Lower leg skin (tissue), 4 donors: ENCODE data around the gene PSKH1. TPM values are rescaled to one million over a fixed set of nuclear protein-coding genes. Genes with fewer than 3 reads are reported as not detected.

Experiments used
- DNase-seq, 2 donors: peaks; one replicate each; pipeline ENCODE4 v3.0.0-alpha.2; 2019; ENCODE audit warnings: low spot score in 2 of 2
- H3K4me3 ChIP-seq: fragments of 200-600 bp; sonication (generic); 2 replicates; pipeline ENCODE4 v1.5.1; 2017; ENCODE audit warnings: mild to moderate bottlenecking, low read depth; ENCODE audit not compliant: poor library complexity, severe bottlenecking
- POLR2A ChIP-seq, 2 donors: fragments of 450-650 bp; IDR thresholded peaks; one replicate each; pipeline ENCODE4 v1.6.1; 2016 to 2017; ENCODE audit warnings: antibody characterized with exemption in 2 of 2, mild to moderate bottlenecking in 1 of 2, moderate library complexity in 1 of 2
- WGBS, 2 donors: methylation state at CpG; one replicate each; pipeline ENCODE4 v1.1.5; 2018; 5-methylcytosine and 5-hydroxymethylcytosine counted together
- intact Hi-C: fragments of 100-400 bp; cut with DNase I; formaldehyde crosslinking; loops from one replicate; pipeline ENCODE4 v1.15.0; 2023; ENCODE audit warnings: low total_unique reads
- total RNA-seq, 4 donors: library from RNA; depleted of rRNA; stranded (reverse); fragments of >200 nt; gene quantifications; one replicate each; pipeline ENCODE4 v1.1.0, GENCODE V29; 2016
- TF ChIP-seq, protein P1 (sequence below), 3 donors: fragments of 450-650 bp; IDR thresholded peaks; one replicate each; pipeline ENCODE4 v1.5.1; 2016; ENCODE audit warnings: antibody characterized with exemption in 3 of 3, mild to moderate bottlenecking in 3 of 3, moderate library complexity in 2 of 3

PSKH1 gene
- total RNA-seq, 4 donors from 2014 or later = 11.1 to 17.9 (median 14.4) TPM

DNA sequence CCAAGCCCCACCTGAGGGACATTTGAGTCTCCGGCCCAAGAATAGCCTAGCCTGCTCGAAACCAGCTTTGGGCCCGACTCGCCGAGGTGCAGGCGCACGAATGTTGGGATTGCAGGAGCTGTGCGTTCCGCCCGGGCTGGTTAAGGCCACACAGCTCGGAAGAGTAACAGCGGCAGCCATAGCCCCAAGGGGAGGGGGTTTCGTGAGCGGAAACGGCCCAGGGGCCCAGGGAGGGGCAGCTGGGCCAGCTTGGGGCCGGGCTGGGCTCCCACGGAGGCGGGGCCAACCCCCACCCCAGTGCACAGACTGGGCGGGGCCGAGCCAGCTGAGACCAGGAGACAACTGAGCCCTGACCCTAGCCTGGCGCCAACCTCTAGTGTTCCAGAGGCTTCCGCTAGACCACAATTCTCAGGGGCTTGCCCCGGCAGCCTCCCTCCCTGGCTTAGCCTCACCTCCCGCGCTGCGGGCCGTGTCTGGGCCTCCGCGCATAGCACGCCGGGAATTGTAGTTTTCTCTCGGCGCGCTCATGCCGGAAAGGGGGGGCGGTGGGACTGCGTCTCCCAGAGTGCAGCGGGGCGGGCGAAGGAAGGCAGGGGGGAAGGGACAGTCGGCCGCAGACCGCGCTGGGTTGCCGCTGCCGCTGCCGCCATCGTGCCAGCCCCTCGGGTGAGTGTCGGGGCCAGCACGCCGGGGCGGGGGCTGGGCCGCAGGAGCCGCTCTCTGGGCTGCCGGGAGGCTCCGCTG, 46.6 kb upstream of the PSKH1 start, which contains the start of gene NUTF2:
TSS of gene NUTF2 (plus strand) at position 614 of the 744 bp plus-strand sequence. CDS start 18,198 bp downstream, outside the sequence.
- WGBS, 2 donors = 0 to 1% methylated on average over 31 to 52 of the region's 57 CpGs
- peak; percentile 95 to 99 for DNase-seq
- TF ChIP-seq, protein P1, sequence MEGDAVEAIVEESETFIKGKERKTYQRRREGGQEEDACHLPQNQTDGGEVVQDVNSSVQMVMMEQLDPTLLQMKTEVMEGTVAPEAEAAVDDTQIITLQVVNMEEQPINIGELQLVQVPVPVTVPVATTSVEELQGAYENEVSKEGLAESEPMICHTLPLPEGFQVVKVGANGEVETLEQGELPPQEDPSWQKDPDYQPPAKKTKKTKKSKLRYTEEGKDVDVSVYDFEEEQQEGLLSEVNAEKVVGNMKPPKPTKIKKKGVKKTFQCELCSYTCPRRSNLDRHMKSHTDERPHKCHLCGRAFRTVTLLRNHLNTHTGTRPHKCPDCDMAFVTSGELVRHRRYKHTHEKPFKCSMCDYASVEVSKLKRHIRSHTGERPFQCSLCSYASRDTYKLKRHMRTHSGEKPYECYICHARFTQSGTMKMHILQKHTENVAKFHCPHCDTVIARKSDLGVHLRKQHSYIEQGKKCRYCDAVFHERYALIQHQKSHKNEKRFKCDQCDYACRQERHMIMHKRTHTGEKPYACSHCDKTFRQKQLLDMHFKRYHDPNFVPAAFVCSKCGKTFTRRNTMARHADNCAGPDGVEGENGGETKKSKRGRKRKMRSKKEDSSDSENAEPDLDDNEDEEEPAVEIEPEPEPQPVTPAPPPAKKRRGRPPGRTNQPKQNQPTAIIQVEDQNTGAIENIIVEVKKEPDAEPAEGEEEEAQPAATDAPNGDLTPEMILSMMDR (IDR thresholded peaks at IDR 0.05) = peak in 1 of 3 donors; percentile 85
- TF ChIP-seq POLR2A (IDR thresholded peaks at IDR 0.05) = no peak
- intact Hi-C loops = no loop called here
- peak within 1 kb of the TSS; percentile 90 for H3K4me3 ChIP-seq

DNA sequence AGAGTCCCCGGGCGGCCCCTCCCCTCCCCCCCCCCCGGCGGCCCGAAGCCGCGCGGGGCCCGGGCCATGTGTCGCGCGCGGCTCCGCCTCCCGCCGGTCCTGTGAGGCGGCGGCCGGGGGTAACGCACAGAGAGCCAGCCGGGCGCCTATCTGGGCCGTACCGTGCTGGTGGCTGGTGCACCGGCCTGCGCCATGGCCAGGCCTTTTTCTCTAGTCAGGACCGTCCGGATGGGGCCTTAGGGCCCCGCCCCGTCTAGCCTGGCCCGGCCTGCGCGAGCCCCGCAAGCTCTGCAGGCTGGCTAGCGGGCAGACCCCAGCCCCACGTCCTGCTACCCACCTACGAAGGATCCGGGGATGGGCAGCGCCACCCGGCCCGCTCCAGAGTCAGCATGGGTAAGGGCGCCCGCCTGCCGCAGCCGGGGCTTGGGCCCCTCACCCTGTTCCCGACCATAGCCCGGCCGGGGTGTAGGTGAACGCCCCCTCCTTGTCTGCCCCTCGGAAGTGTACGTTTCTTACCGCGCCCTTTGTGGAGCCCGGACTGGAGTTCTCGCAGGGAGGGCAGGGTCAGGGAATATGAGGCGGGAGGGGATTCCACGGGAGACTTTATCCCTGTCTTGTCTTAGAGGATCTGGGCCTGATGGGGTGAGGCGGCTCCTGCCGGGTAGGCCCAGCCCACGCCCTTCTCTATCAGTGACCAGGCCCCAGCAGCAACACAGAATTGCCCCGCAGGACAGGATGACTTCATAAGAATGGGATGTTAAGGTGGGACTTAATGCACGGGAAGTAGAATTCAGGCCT, 45.8 kb upstream of the PSKH1 start, which contains the start of gene CENPT:
TSS of gene CENPT (minus strand) at position 630 of the 798 bp plus-strand sequence. CDS start 13,834 bp downstream, outside the sequence.
- 0 to 1% methylated on average over 28 to 40 of the region's 62 CpGs for WGBS, 2 donors
- no peak for TF ChIP-seq POLR2A (IDR thresholded peaks at IDR 0.05)
- TF ChIP-seq, protein P1 (IDR thresholded peaks at IDR 0.05) = no peak
- H3K4me3 ChIP-seq = peak within 1 kb of the TSS; percentile 90
- peak in 1 of 2 donors; percentile 88 for DNase-seq
- intact Hi-C loops = no loop called here

GRCh38 chr16:67848118-67848517, 44.9 kb upstream of the PSKH1 start:
- no peak for DNase-seq
- WGBS, 2 donors = 87 to 93% methylated on average over 11 of the region's 11 CpGs
- TF ChIP-seq POLR2A (IDR thresholded peaks at IDR 0.05) = no peak
- TF ChIP-seq, protein P1 (IDR thresholded peaks at IDR 0.05) = no peak
- no peak overlapping the region for H3K4me3 ChIP-seq
- intact Hi-C loops = no loop called here

DNA sequence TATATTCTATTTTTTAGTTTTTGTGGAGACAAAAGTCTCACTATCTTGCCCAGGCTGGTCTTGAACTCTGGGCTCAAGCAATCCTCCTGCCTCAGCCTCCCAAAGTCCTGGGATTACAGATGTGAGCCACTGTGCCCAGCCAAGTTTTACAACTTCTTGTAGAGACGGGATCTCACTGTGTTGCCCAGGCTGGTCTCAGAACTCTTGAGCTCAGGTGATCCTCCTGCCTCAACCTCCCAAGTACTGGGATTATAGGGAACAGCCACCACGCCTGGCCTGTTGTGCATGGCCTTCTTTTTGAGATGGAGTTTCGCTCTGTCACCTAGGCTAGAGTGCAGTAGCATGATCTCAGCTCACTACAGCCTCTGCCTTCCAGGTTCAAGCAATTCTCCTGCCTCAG, 39.4 kb upstream of the PSKH1 start:
- no peak for DNase-seq
- no peak overlapping the region for H3K4me3 ChIP-seq
- WGBS, 2 donors = 97% methylated on average over 3 of the region's 3 CpGs
- TF ChIP-seq, protein P1 (IDR thresholded peaks at IDR 0.05) = no peak
- TF ChIP-seq POLR2A (IDR thresholded peaks at IDR 0.05) = no peak
- intact Hi-C loops = no loop called here

- intact Hi-C loops = no loop called here
- no peak overlapping the region for H3K4me3 ChIP-seq
- TF ChIP-seq POLR2A (IDR thresholded peaks at IDR 0.05) = no peak
- TF ChIP-seq, protein P1 (IDR thresholded peaks at IDR 0.05) = no peak
- no peak for DNase-seq
- WGBS, 2 donors = 75 to 79% methylated on average over 10 of the region's 10 CpGs
Observed at GRCh38 chr16:67855789-67856188, 37.3 kb upstream of the PSKH1 start.
